Measurements from ENCODE around the gene NAT16. TPM values are rescaled to one million over a fixed set of nuclear protein-coding genes. Genes with fewer than 3 reads are reported as not detected.

The NAT16 gene
- total and polyA plus RNA-seq, 2 of the 13 experiments (the other 11 are each of a cell fraction or from before 2014, with no cell fraction given) = 0.04 TPM; not detected in 1

- peaks cover 12% of the 10 kb centered on the region for H3K79me2 ChIP-seq (ENCODE audit: insufficient read depth, low read length)
- WGBS (ENCODE audit: low lambda C conversion rate) = 95% methylated on average over 3 of the region's 3 CpGs
- DNase-seq (ENCODE audit: low spot score) (no peak), FAIRE-seq (no peak), ATAC-seq (no peak)
- intact Hi-C loops (cut with micrococcal nuclease; ENCODE audit: unreplicated experiment) (no loop called here), in situ Hi-C loops (cut with HindIII; ENCODE audit: extremely low pct_ligation_motif_present, low pct_unique_long_range_greater_than_20kb) (no loop called here)
- CTCF ChIA-PET (ENCODE audit: low intra/inter-chr PET ratio, low total read pairs) = no interaction called here
- TF ChIP-seq, protein P1, sequence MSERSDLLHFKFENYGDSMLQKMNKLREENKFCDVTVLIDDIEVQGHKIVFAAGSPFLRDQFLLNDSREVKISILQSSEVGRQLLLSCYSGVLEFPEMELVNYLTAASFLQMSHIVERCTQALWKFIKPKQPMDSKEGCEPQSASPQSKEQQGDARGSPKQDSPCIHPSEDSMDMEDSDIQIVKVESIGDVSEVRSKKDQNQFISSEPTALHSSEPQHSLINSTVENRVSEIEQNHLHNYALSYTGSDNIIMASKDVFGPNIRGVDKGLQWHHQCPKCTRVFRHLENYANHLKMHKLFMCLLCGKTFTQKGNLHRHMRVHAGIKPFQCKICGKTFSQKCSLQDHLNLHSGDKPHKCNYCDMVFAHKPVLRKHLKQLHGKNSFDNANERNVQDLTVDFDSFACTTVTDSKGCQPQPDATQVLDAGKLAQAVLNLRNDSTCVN (CRISPR knock-in tag; IDR thresholded peaks at IDR 0.05; ENCODE audit: borderline replicate concordance) = no peak
- no peak for TF ChIP-seq ZNF850 (CRISPR knock-in tag; conservative IDR thresholded peaks at IDR 0.05)
- 0 out of 2 replicates have a peak, but pooled peaks have one; percentile 28 for TF ChIP-seq RBFOX2 (IDR thresholded peaks at IDR 0.05; ENCODE audit: low read depth, low read length)
- no peak for TF ChIP-seq ZNF367 (CRISPR knock-in tag; IDR thresholded peaks at IDR 0.05; ENCODE audit: borderline replicate concordance)
- 0 out of 2 replicates have a peak, but pooled peaks have one; percentile 5 for TF ChIP-seq ZNF691 (CRISPR knock-in tag; IDR thresholded peaks at IDR 0.05; ENCODE audit: borderline replicate concordance, low read depth)
- TF ChIP-seq, protein P2, sequence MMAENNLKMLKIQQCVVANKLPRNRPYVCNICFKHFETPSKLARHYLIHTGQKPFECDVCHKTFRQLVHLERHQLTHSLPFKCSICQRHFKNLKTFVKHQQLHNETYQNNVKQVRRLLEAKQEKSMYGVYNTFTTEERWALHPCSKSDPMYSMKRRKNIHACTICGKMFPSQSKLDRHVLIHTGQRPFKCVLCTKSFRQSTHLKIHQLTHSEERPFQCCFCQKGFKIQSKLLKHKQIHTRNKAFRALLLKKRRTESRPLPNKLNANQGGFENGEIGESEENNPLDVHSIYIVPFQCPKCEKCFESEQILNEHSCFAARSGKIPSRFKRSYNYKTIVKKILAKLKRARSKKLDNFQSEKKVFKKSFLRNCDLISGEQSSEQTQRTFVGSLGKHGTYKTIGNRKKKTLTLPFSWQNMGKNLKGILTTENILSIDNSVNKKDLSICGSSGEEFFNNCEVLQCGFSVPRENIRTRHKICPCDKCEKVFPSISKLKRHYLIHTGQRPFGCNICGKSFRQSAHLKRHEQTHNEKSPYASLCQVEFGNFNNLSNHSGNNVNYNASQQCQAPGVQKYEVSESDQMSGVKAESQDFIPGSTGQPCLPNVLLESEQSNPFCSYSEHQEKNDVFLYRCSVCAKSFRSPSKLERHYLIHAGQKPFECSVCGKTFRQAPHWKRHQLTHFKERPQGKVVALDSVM (CRISPR knock-in tag; IDR thresholded peaks at IDR 0.05) = peak; percentile 74
- TF ChIP-seq YEATS2 (CRISPR knock-in tag; IDR thresholded peaks at IDR 0.05; ENCODE audit: borderline replicate concordance) = no peak
- TF ChIP-seq SALL2 (CRISPR knock-in tag; IDR thresholded peaks at IDR 0.05) = no peak
- H3K27ac ChIP-seq (ENCODE audit: extremely low read length, insufficient read depth, low read length) = no peak overlapping the region
- H3K27me3 ChIP-seq (ENCODE audit: control insufficient read depth in 1 of 2, insufficient read depth in 2 of 2, low read length in 2 of 2) = no peaks in the 10 kb centered on the region; a peak in 1 of 5 replicates
- no TSS peak for BruUV-seq (replicated peaks)
- no peak overlapping the region for H3K9ac ChIP-seq (ENCODE audit: insufficient read depth, low read depth, low read length)
- POLR2A ChIA-PET = interaction anchor here (0.8 to 1.2 kb wide), 2 partner anchors 8 to 179 kb away, joined by 4 to 7 read pairs; no protein-coding TSS in a partner anchor
- H4K20me1 ChIP-seq (ENCODE audit: insufficient read depth, low read length) = peaks cover 57% of the 10 kb centered on the region; the same call in 1 of the 2 replicates
- no peaks in the 10 kb centered on the region for H3K9me3 ChIP-seq (ENCODE audit: low read length)
- H3K36me3 ChIP-seq (replicated peaks in 1 of 2; ENCODE audit: control insufficient read depth in 1 of 2, insufficient read depth in 2 of 2, low read length in 2 of 2) = peaks cover 11 to 51% of the 10 kb centered on the region in 2 experiments; a peak in 4 of 5 replicates
- peaks cover 73% of the 10 kb centered on the region for H3K4me1 ChIP-seq (ENCODE audit: insufficient read depth, low read length)
- no peak overlapping the region for H2AFZ ChIP-seq (ENCODE audit: low read length)
- H3K4me2 ChIP-seq (ENCODE audit: low read depth, low read length) = peak overlapping the region; percentile 37; the same call in 1 of the 2 replicates
- H3K4me3 ChIP-seq (replicated peaks in 1 of 3; ENCODE audit: insufficient read depth in 1 of 3, low read depth in 2 of 3, low read length in 3 of 3) = no peak overlapping the region
Observed at GRCh38 chr7:101129603-101130117, 50.4 kb downstream of the NAT16 start.
